HepG2 (cell line): ENCODE results near the gene ZKSCAN8. TPM values are rescaled to one million over a fixed set of nuclear protein-coding genes. Genes with fewer than 3 reads are reported as not detected.

Experiments
- CERS6 ChIP-seq: sonication (generic); formaldehyde crosslinking; IDR thresholded peaks from 2 replicates; pipeline ENCODE4 v1.5.0; 2020; ENCODE audit warnings: missing genetic modification reagents
- ISX ChIP-seq: sonication (generic); formaldehyde crosslinking; conservative IDR thresholded peaks from 2 replicates; pipeline ENCODE4 v1.5.0; 2020; ENCODE audit warnings: missing genetic modification reagents
- NCOA1 ChIP-seq: sonication (generic); formaldehyde crosslinking; IDR thresholded peaks from 2 replicates; pipeline ENCODE4 v1.9.0; 2021; ENCODE audit warnings: missing genetic modification reagents
- ONECUT2 ChIP-seq: sonication (generic); formaldehyde crosslinking; IDR thresholded peaks from 2 replicates; pipeline ENCODE4 v1.4.0; 2020; ENCODE audit warnings: missing genetic modification reagents
- REPIN1 ChIP-seq: sonication (generic); formaldehyde crosslinking; IDR thresholded peaks from 2 replicates; pipeline ENCODE4 v1.8.0; 2022; ENCODE audit warnings: missing genetic modification reagents, low read depth, mild to moderate bottlenecking, borderline replicate concordance
- SNAPC4 ChIP-seq: sonication (generic); formaldehyde crosslinking; IDR thresholded peaks from 2 replicates; pipeline ENCODE4 v1.4.0; 2020; ENCODE audit warnings: mild to moderate bottlenecking, missing genetic modification reagents
- TFDP2 ChIP-seq: sonication (generic); formaldehyde crosslinking; IDR thresholded peaks from 2 replicates; pipeline ENCODE4 v1.4.0; 2020; ENCODE audit warnings: missing genetic modification reagents
- ZFP82 ChIP-seq: sonication (generic); formaldehyde crosslinking; IDR thresholded peaks from 2 replicates; pipeline ENCODE4 v1.5.1; 2020; ENCODE audit warnings: mild to moderate bottlenecking, missing genetic modification reagents, borderline replicate concordance
- ZNF720 ChIP-seq: sonication (generic); formaldehyde crosslinking; IDR thresholded peaks from 2 replicates; pipeline ENCODE4 v1.4.0; 2020; ENCODE audit warnings: missing genetic modification reagents
- polyA plus RNA-seq, 8 experiments: library from polyadenylated mRNA; depleted of rRNA in 3 of 8; stranded (reverse) in 7 of 8; unstranded in 1 of 8; fragments of >200 nt; fragmentation: Illumina TruSeq in 4 of 8; extraction: Trizol in 4 of 8; gene quantifications; 2 replicates each; pipeline versions ENCODE4 v1.2.1 to v1.2.3, GENCODE V29; 2011 to 2016; ENCODE audit warnings: low read depth in 4 of 8, missing spikeins in 1 of 8, mixed read lengths in 1 of 8; ENCODE audit not compliant: insufficient read depth in 1 of 8
- total RNA-seq, 5 experiments: library from RNA; depleted of rRNA; stranded (reverse); fragments of >200 nt; fragmentation: Illumina TruSeq; extraction: Trizol; gene quantifications; 2 replicates each; pipeline ENCODE4 v1.2.3, GENCODE V29; 2016; ENCODE audit warnings: low read depth in 1 of 5
- TF ChIP-seq, protein P1 (sequence below): sonication (generic); formaldehyde crosslinking; IDR thresholded peaks from 2 replicates; pipeline ENCODE4 v1.9.0; 2021; ENCODE audit warnings: mild to moderate bottlenecking, missing genetic modification reagents
- TF ChIP-seq, protein P2 (sequence below): sonication (generic); formaldehyde crosslinking; IDR thresholded peaks from 2 replicates; pipeline ENCODE4 v1.4.0; 2020; ENCODE audit warnings: missing genetic modification reagents

ZKSCAN8 gene
- total and polyA plus RNA-seq, 2 of the 13 experiments (the other 11 are each of a cell fraction or from before 2014, with no cell fraction given), result 12.4 to 20.9 TPM

DNA sequence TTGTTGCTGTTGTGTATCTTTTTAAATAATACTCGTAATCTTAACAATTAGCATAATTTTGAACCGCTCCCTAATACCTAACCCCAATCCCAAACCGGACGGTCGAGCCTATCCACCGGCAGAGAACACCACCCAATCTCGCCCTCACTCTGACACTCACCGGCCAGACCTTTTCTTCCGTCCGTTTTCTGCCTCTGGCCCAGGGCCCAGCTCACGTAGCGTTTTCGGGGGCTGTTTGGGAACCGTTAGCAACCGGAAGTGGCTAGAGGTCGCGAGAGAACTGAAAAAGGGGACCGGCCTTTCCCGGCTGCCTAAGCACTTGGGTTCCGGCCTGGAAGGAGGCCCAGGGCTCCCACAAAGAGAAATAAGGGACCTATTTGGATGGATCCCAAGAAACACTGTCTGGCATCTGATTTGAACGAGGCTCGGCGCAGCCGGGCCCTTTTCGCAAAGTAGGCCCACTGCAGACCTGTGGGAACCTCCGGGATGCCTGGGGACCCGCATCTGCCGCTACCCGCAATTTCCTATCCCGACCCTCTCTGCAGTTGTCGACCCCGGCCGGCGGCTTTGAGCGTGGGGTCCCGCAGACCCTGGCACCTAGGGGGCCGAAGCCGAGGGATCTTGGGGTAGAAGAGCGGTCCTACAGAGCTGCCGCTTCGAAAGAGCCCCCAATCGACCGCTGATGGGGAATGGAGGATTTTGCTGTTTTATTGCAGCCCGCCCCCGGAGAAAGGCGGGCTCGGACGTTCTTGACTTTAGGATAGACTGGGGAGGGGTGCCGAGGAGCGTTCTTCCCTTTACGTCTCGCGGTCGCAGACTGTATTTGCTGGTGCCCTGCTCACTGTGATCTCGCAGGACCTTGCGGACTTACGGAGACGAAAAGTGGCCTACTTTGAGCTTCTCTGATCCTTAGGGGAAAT, 4.8 kb upstream of the ZKSCAN8 start (continued):
- peak; percentile 87; the same call in 1 of the 2 replicates for TF ChIP-seq REPIN1 (CRISPR knock-in tag)
- no peak; the same call in 1 of the 2 replicates for TF ChIP-seq ZNF720
- peak; percentile 47; the same call in 1 of the 2 replicates for TF ChIP-seq TFDP2 (CRISPR knock-in tag)
- TF ChIP-seq SNAPC4 (CRISPR knock-in tag), result peak; percentile 92
- TF ChIP-seq, protein P1, sequence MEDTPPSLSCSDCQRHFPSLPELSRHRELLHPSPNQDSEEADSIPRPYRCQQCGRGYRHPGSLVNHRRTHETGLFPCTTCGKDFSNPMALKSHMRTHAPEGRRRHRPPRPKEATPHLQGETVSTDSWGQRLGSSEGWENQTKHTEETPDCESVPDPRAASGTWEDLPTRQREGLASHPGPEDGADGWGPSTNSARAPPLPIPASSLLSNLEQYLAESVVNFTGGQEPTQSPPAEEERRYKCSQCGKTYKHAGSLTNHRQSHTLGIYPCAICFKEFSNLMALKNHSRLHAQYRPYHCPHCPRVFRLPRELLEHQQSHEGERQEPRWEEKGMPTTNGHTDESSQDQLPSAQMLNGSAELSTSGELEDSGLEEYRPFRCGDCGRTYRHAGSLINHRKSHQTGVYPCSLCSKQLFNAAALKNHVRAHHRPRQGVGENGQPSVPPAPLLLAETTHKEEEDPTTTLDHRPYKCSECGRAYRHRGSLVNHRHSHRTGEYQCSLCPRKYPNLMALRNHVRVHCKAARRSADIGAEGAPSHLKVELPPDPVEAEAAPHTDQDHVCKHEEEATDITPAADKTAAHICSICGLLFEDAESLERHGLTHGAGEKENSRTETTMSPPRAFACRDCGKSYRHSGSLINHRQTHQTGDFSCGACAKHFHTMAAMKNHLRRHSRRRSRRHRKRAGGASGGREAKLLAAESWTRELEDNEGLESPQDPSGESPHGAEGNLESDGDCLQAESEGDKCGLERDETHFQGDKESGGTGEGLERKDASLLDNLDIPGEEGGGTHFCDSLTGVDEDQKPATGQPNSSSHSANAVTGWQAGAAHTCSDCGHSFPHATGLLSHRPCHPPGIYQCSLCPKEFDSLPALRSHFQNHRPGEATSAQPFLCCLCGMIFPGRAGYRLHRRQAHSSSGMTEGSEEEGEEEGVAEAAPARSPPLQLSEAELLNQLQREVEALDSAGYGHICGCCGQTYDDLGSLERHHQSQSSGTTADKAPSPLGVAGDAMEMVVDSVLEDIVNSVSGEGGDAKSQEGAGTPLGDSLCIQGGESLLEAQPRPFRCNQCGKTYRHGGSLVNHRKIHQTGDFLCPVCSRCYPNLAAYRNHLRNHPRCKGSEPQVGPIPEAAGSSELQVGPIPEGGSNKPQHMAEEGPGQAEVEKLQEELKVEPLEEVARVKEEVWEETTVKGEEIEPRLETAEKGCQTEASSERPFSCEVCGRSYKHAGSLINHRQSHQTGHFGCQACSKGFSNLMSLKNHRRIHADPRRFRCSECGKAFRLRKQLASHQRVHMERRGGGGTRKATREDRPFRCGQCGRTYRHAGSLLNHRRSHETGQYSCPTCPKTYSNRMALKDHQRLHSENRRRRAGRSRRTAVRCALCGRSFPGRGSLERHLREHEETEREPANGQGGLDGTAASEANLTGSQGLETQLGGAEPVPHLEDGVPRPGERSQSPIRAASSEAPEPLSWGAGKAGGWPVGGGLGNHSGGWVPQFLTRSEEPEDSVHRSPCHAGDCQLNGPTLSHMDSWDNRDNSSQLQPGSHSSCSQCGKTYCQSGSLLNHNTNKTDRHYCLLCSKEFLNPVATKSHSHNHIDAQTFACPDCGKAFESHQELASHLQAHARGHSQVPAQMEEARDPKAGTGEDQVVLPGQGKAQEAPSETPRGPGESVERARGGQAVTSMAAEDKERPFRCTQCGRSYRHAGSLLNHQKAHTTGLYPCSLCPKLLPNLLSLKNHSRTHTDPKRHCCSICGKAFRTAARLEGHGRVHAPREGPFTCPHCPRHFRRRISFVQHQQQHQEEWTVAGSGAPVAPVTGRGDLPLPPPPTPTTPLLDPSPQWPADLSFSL (CRISPR knock-in tag), result no peak
- peak; percentile 33; the same call in 1 of the 2 replicates for TF ChIP-seq ISX (CRISPR knock-in tag)
- no peak for TF ChIP-seq ZFP82 (CRISPR knock-in tag)
- no peak for TF ChIP-seq CERS6 (CRISPR knock-in tag)
- TF ChIP-seq ONECUT2, result peak; percentile 66; the same call in 1 of the 2 replicates
- TF ChIP-seq, protein P2, sequence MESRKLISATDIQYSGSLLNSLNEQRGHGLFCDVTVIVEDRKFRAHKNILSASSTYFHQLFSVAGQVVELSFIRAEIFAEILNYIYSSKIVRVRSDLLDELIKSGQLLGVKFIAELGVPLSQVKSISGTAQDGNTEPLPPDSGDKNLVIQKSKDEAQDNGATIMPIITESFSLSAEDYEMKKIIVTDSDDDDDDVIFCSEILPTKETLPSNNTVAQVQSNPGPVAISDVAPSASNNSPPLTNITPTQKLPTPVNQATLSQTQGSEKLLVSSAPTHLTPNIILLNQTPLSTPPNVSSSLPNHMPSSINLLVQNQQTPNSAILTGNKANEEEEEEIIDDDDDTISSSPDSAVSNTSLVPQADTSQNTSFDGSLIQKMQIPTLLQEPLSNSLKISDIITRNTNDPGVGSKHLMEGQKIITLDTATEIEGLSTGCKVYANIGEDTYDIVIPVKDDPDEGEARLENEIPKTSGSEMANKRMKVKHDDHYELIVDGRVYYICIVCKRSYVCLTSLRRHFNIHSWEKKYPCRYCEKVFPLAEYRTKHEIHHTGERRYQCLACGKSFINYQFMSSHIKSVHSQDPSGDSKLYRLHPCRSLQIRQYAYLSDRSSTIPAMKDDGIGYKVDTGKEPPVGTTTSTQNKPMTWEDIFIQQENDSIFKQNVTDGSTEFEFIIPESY, result peak; percentile 67
- 0 out of 2 replicates have a peak, but pooled peaks have one; percentile 67 for TF ChIP-seq NCOA1 (CRISPR knock-in tag)
